IMR-90 (cell line): ENCODE results near the gene ANO7. TPM values are rescaled to one million over a fixed set of nuclear protein-coding genes. Genes with fewer than 3 reads are reported as not detected.

Experiments
- ATAC-seq: fragments of 200-7000 bp; cut with Tn5 transposase; 2 replicates; pipeline ENCODE4 v1.9.1; 2020; ENCODE audit warnings: low read depth, mild to moderate bottlenecking, moderate library complexity
- BruUV-seq: library from RNA; stranded (reverse); fragments of 400-500 nt; replicated peaks from 2 replicates; lab custom pipeline; 2021; lab: Mats Ljungman, UMichigan
- CTCF ChIA-PET: fragments of 300-600 bp; formaldehyde crosslinking; extraction: SDS; loops from one replicate; lab custom pipeline; 2021; ENCODE audit warnings: antibody characterized with exemption; lab: Yijun Ruan, JAX
- POLR2A ChIA-PET: fragments of 300-600 bp; sonication (Branson Sonifier 250); formaldehyde crosslinking; loops from one replicate; lab custom pipeline; 2022; ENCODE audit warnings: antibody characterized with exemption; ENCODE audit not compliant: unreplicated experiment; lab: Charles Lee
- DNase-seq: peaks from one replicate; pipeline ENCODE4 v3.0.0; 2013
- H2AFZ ChIP-seq: replicated peaks from 2 replicates; pipeline ENCODE3; 2013; ENCODE audit warnings: low read length, mild to moderate bottlenecking; ENCODE audit not compliant: poor library complexity
- H2AK5ac ChIP-seq: 2 replicates; pipeline ENCODE4 v1.6.1; 2013; ENCODE audit warnings: low read depth, low read length, inconsistent platforms
- H2AK9ac ChIP-seq: replicated peaks from 2 replicates; pipeline ENCODE3; 2013; ENCODE audit warnings: mild to moderate bottlenecking, low read depth, low read length, moderate library complexity; ENCODE audit not compliant: poor library complexity
- H2BK120ac ChIP-seq: 2 replicates; pipeline ENCODE4 v1.6.1; 2013; ENCODE audit warnings: low read depth, low read length, inconsistent platforms
- H2BK15ac ChIP-seq: 3 replicates; pipeline ENCODE4 v1.6.1; 2013; ENCODE audit warnings: low read depth, low read length, inconsistent platforms
- H2BK20ac ChIP-seq: 2 replicates; pipeline ENCODE4 v1.6.1; 2013; ENCODE audit warnings: low read depth, mild to moderate bottlenecking, inconsistent platforms, low read length, moderate library complexity
- H2BK5ac ChIP-seq: 2 replicates; pipeline ENCODE4 v1.6.1; 2013; ENCODE audit warnings: mild to moderate bottlenecking, low read depth, low read length, inconsistent platforms; ENCODE audit not compliant: poor library complexity, severe bottlenecking
- H3K14ac ChIP-seq: replicated peaks from 2 replicates; pipeline ENCODE4 v1.6.1; 2013; ENCODE audit warnings: low read depth, low read length, inconsistent platforms
- H3K18ac ChIP-seq: 2 replicates; pipeline ENCODE4 v1.6.1; 2013; ENCODE audit warnings: low read depth, low read length, control low read depth
- H3K23ac ChIP-seq: 2 replicates; pipeline ENCODE4 v1.6.1; 2013; ENCODE audit warnings: low read depth, low read length, inconsistent platforms
- H3K27ac ChIP-seq: 2 replicates; pipeline ENCODE4 v1.5.1; 2013; ENCODE audit warnings: mild to moderate bottlenecking, control low read depth, low read length; ENCODE audit not compliant: insufficient read depth
- H3K27me3 ChIP-seq: 2 replicates; pipeline ENCODE4 v1.6.1; 2013; ENCODE audit warnings: low read length; ENCODE audit not compliant: control insufficient read depth, insufficient read depth
- H3K36me3 ChIP-seq: 2 replicates; pipeline ENCODE4 v1.6.1; 2013; ENCODE audit warnings: low read length, mixed read lengths; ENCODE audit not compliant: control insufficient read depth, insufficient read depth
- H3K4ac ChIP-seq: 2 replicates; pipeline ENCODE4 v1.6.1; 2013; ENCODE audit warnings: low read depth, low read length, inconsistent platforms
- H3K4me1 ChIP-seq: 2 replicates; pipeline ENCODE4 v1.6.1; 2013; ENCODE audit warnings: low read length, mixed read lengths; ENCODE audit not compliant: control insufficient read depth, insufficient read depth
- H3K4me2 ChIP-seq: 2 replicates; pipeline ENCODE4 v1.6.1; 2013; ENCODE audit warnings: low read depth, mild to moderate bottlenecking, control low read depth, low read length, moderate library complexity
- H3K4me3 ChIP-seq: 2 replicates; pipeline ENCODE4 v1.5.1; 2013; ENCODE audit warnings: low read depth, mild to moderate bottlenecking, control low read depth, low read length, moderate library complexity; ENCODE audit not compliant: insufficient read depth
- H3K56ac ChIP-seq: 2 replicates; pipeline ENCODE4 v1.6.1; 2013; ENCODE audit warnings: low read length, inconsistent platforms; ENCODE audit not compliant: insufficient read depth; ENCODE audit errors: extremely low read depth
- H3K79me1 ChIP-seq, 2 experiments: 2 replicates each; pipeline ENCODE4 v1.6.1; 2013; ENCODE audit warnings: low read length in 2 of 2, inconsistent platforms in 1 of 2, low read depth in 1 of 2
- H3K9ac ChIP-seq: 2 replicates; pipeline ENCODE4 v1.6.1; 2013; ENCODE audit warnings: low read depth, low read length, control low read depth
- H3K9me1 ChIP-seq: 2 replicates; pipeline ENCODE4 v1.6.1; 2013; ENCODE audit warnings: low read length, inconsistent platforms; ENCODE audit not compliant: insufficient read depth
- H3K9me3 ChIP-seq: 2 replicates; pipeline ENCODE4 v1.6.1; 2013; ENCODE audit warnings: low read length; ENCODE audit not compliant: control insufficient read depth, insufficient read depth
- H4K20me1 ChIP-seq: 2 replicates; pipeline ENCODE4 v1.6.1; 2013; ENCODE audit warnings: low read length, inconsistent platforms; ENCODE audit not compliant: insufficient read depth
- H4K5ac ChIP-seq: 2 replicates; pipeline ENCODE4 v1.6.1; 2013; ENCODE audit warnings: mild to moderate bottlenecking, low read depth, low read length, control low read depth
- H4K8ac ChIP-seq, 2 experiments: 2 replicates each; pipeline ENCODE4 v1.6.1; 2013; ENCODE audit warnings: low read depth in 2 of 2, low read length in 2 of 2, control low read depth in 1 of 2, inconsistent platforms in 1 of 2
- H4K91ac ChIP-seq: 2 replicates; pipeline ENCODE4 v1.6.1; 2013; ENCODE audit warnings: low read depth, low read length, inconsistent platforms; ENCODE audit not compliant: insufficient read depth
- CEBPB ChIP-seq: IDR thresholded peaks from 2 replicates; pipeline ENCODE4 v1.6.1; 2012; ENCODE audit warnings: low read depth, low read length, improper control_type of control experiment
- MAFK ChIP-seq: IDR thresholded peaks from 2 replicates; pipeline ENCODE4 v1.6.1; 2012; ENCODE audit warnings: low read depth, low read length, improper control_type of control experiment
- MAZ ChIP-seq: IDR thresholded peaks from 2 replicates; pipeline ENCODE4 v1.6.1; 2012; ENCODE audit warnings: low read depth, mild to moderate bottlenecking, low read length, improper control_type of control experiment, moderate library complexity, borderline replicate concordance
- RCOR1 ChIP-seq: IDR thresholded peaks from 2 replicates; pipeline ENCODE4 v1.6.1; 2012; ENCODE audit warnings: mild to moderate bottlenecking, low read length, improper control_type of control experiment; ENCODE audit not compliant: insufficient replicate concordance
- WGBS, 2 experiments: methylation state at CpG; one replicate each; pipeline versions ENCODE4 v1.1.5 to v1.1.7; 2013; ENCODE audit warnings: missing lambda C conversion rate in 2 of 2; ENCODE audit not compliant: insufficient read length in 1 of 2; ENCODE audit errors: extremely low coverage in 2 of 2; 5-methylcytosine and 5-hydroxymethylcytosine counted together
- dilution Hi-C: fragments of 300-500 bp; cut with HindIII; formaldehyde crosslinking; loops from one replicate; pipeline ENCODE4 v1.14.3; 2018; ENCODE audit warnings: low sequenced_read_pairs; ENCODE audit not compliant: unreplicated experiment
- in situ Hi-C: fragments of 300-500 bp; cut with MboI; formaldehyde crosslinking; loops from 3 replicates; pipeline ENCODE4 v1.14.3; 2019; ENCODE audit warnings: low sequenced_read_pairs, inconsistent platforms, mixed read lengths
- intact Hi-C: fragments of 100-400 bp; cut with micrococcal nuclease; formaldehyde crosslinking; loops from 2 replicates; pipeline ENCODE4 v1.10.0; 2022
- polyA plus RNA-seq, 3 experiments: library from polyadenylated mRNA; depleted of rRNA; stranded (reverse); fragments of >200 nt; gene quantifications; 2 replicates each; pipeline ENCODE4 v1.2.3, GENCODE V29; 2012; ENCODE audit warnings: low replicate concordance in 1 of 3
- total RNA-seq: library from RNA; depleted of rRNA; stranded (reverse); fragments of >200 nt; gene quantifications from 2 replicates; pipeline ENCODE4 v1.2.3, GENCODE V29; 2012

Gene ANO7
- total and polyA plus RNA-seq, 2 of the 4 experiments (the other 2 are of a cell fraction) = 0.36 to 3.4 TPM

DNA sequence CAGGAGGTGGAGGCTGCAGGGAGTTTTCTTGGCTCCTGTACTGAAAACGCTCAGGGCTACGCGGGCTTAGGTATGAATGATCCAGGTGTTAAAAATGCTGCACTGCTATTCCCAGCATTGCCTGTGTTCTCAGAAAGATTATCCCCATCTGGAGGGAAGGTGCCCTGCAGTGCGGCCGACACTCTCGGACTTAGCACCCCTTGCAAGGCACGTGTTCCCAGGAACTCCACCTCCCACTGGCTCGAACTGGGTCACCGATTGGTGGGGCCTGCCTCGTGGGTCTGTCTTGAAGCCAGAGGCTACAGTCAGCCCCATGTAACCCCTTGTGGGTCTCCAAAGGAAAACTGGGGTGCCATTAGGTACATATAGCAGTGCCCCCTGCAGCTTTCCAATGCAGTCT lies 25.7 kb downstream of the ANO7 start:
- Histone ChIP-seq H3K9ac (no peak overlapping the region), H3K79me1 (peaks cover 0 to 7% of the 10 kb centered on the region in 2 experiments; a peak in 1 of 4 replicates), H2AK9ac (no peak overlapping the region), H4K20me1 (peaks cover 4% of the 10 kb centered on the region; the same call in 1 of the 2 replicates), H2BK5ac (no peak overlapping the region), H3K9me1 (peaks cover 2% of the 10 kb centered on the region; the same call in 1 of the 2 replicates), H3K9me3 (no peaks in the 10 kb centered on the region), H4K8ac (no peak overlapping the region), H3K4ac (no peak overlapping the region), H4K5ac (no peak overlapping the region), H2AK5ac (no peak overlapping the region), H3K27ac (no peak overlapping the region), H3K36me3 (no peaks in the 10 kb centered on the region), H4K91ac (no peak overlapping the region), H3K27me3 (peaks cover 24% of the 10 kb centered on the region; the same call in 1 of the 2 replicates), H2BK20ac (no peak overlapping the region), H3K23ac (no peak overlapping the region), H3K4me1 (peaks cover 4% of the 10 kb centered on the region; the same call in 1 of the 2 replicates), H2BK15ac (no peak overlapping the region), H3K4me3 (no peak overlapping the region), H2AFZ (no peak overlapping the region), H2BK120ac (no peak overlapping the region), H3K14ac (no peak overlapping the region), H3K56ac (no peak overlapping the region), H3K18ac (no peak overlapping the region), H3K4me2 (no peak overlapping the region)
- no TSS peak for BruUV-seq
- no peak for DNase-seq
- ChIA-PET POLR2A (no interaction called here), CTCF (no interaction called here)
- TF ChIP-seq MAFK (no peak), RCOR1 (no peak), CEBPB (no peak), MAZ (no peak)
- dilution Hi-C loops = no loop called here
- in situ Hi-C loops = no loop called here
- intact Hi-C loops = no loop called here
- ATAC-seq = no peak
- WGBS, 2 experiments = 0% methylated on average over 1 of the region's 10 CpGs; no CpG with 5 or more reads in 1 of the 2 experiments
